Body of pancreas (tissue), 4 donors: ENCODE results near the gene PEPD. TPM values are rescaled to one million over a fixed set of nuclear protein-coding genes. Genes with fewer than 3 reads are reported as not detected.
A peak's percentile ranks its signal among the peaks of the same experiment; 100 is the strongest.

Experiments
- ATAC-seq: fragments of 150-250 bp; one replicate; pipeline ENCODE4 v1.9.1; 2016
- DNase-seq, 4 donors: peaks; one replicate each; pipeline ENCODE4 v3.0.0-alpha.2; 2019
- H3K27ac ChIP-seq, 4 donors: fragments of 200-600 bp; sonication (generic); 1 replicate in 3 of 4; 2 replicates in 1 of 4; pipeline versions ENCODE4 v1.5.1 to v1.6.1; 2016 to 2019; ENCODE audit warnings: mild to moderate bottlenecking in 1 of 4, mixed read lengths in 1 of 4, moderate library complexity in 1 of 4
- H3K27me3 ChIP-seq, 2 donors: fragments of 200-600 bp; sonication (generic); one replicate each; pipeline ENCODE4 v1.6.0; 2016; ENCODE audit warnings: mild to moderate bottlenecking in 1 of 2
- H3K36me3 ChIP-seq, 2 donors: fragments of 200-600 bp; sonication (generic); replicated peaks in 1 of 2; 2 replicates each; pipeline ENCODE4 v1.5.1; 2016; ENCODE audit warnings: low read depth in 2 of 2; ENCODE audit not compliant: insufficient read depth in 1 of 2
- H3K4me1 ChIP-seq: fragments of 200-600 bp; sonication (generic); one replicate; pipeline ENCODE4 v1.6.0; 2016
- H3K4me3 ChIP-seq, 2 donors: fragments of 200-600 bp; sonication (generic); 1 replicate in 1 of 2; 2 replicates in 1 of 2; pipeline ENCODE4 v1.5.1; 2016 to 2019
- H3K9me3 ChIP-seq, 3 donors: fragments of 200-600 bp; sonication (generic); 1 replicate in 2 of 3; 2 replicates in 1 of 3; pipeline ENCODE4 v1.5.1; 2016
- CTCF ChIP-seq, 7 experiments: fragments of 450-650 bp in 4 of 7; fragments of 200-600 bp in 3 of 7; sonication (generic) in 3 of 7; IDR thresholded peaks; one replicate each; pipeline ENCODE4 v1.5.1; 2016 to 2019; ENCODE audit warnings: antibody characterized with exemption in 7 of 7
- POLR2A ChIP-seq, 3 donors: fragments of 450-650 bp; IDR thresholded peaks; one replicate each; pipeline ENCODE4 v1.6.1; 2016; ENCODE audit warnings: antibody characterized with exemption in 3 of 3, mild to moderate bottlenecking in 2 of 3
- WGBS, 2 donors: methylation state at CpG; one replicate each; pipeline ENCODE4 v1.1.5; 2017; 5-methylcytosine and 5-hydroxymethylcytosine counted together
- intact Hi-C: fragments of 100-400 bp; cut with DNase I; formaldehyde crosslinking; loops from one replicate; pipeline ENCODE4 v1.15.1; 2023
- total RNA-seq, 2 donors: library from RNA; depleted of rRNA; stranded (reverse); fragments of >200 nt; gene quantifications; one replicate each; pipeline ENCODE4 v1.1.0, GENCODE V29; 2016

The PEPD gene
- 10 to 100 TPM; 33.2 to 54.7 TPM for total RNA-seq

GRCh38 chr19:33521480-33522370 is at the start of gene PEPD:
PEPD (minus strand) TSS chr19:33521791; CDS start chr19:33521760, 31 bp downstream.
- intact Hi-C loops: no loop called here
- Histone ChIP-seq H3K4me3 (peak within 1 kb of the TSS; percentile 59 to 97), H3K9me3 (no peaks in the 10 kb centered on the region), H3K27me3 (no peaks in the 10 kb centered on the region), H3K4me1 (peaks cover 19% of the 10 kb centered on the region), H3K36me3 (no peaks in the 10 kb centered on the region), H3K27ac (peak within 1 kb of the TSS in 2 of 4 donors; percentile 33 to 49)
- ATAC-seq (peak; percentile 99), DNase-seq (peak; percentile 87 to 91 (median 88))
- WGBS, 2 donors: 3 to 8% methylated on average over 35 to 69 of the region's 69 CpGs
- TF ChIP-seq POLR2A (IDR thresholded peaks at IDR 0.05) (peak; percentile 34 to 69 (median 63)), CTCF (IDR thresholded peaks at IDR 0.05) (no peak)

- H3K27me3 ChIP-seq: no peaks in the 10 kb centered on the region
- DNase-seq (no peak), ATAC-seq (no peak)
- intact Hi-C loops: no loop called here
- no peak overlapping the region for H3K27ac ChIP-seq
- peaks cover 0 to 5% (median 0%) of the 10 kb centered on the region in 3 donors for H3K9me3 ChIP-seq
- H3K4me1 ChIP-seq: no peaks in the 10 kb centered on the region
- no peak overlapping the region for H3K4me3 ChIP-seq
- WGBS, 2 donors: 33 to 36% methylated on average over 5 of the region's 5 CpGs
- no peaks in the 10 kb centered on the region for H3K36me3 ChIP-seq
- no peak for TF ChIP-seq CTCF (IDR thresholded peaks at IDR 0.05)
- no peak for TF ChIP-seq POLR2A (IDR thresholded peaks at IDR 0.05)
Observed at GRCh38 chr19:33569821-33570220, 48.2 kb upstream of the PEPD start.

- WGBS, 2 donors: 58 to 69% methylated on average over 2 of the region's 2 CpGs
- intact Hi-C loops: no loop called here
- Histone ChIP-seq H3K27me3 (no peaks in the 10 kb centered on the region), H3K36me3 (no peaks in the 10 kb centered on the region), H3K9me3 (no peaks in the 10 kb centered on the region), H3K4me3 (no peak overlapping the region), H3K27ac (no peak overlapping the region), H3K4me1 (no peaks in the 10 kb centered on the region)
- DNase-seq (no peak), ATAC-seq (no peak)
- TF ChIP-seq CTCF (IDR thresholded peaks at IDR 0.05): no peak
- TF ChIP-seq POLR2A (IDR thresholded peaks at IDR 0.05): no peak
Observed at GRCh38 chr19:33568706-33569105, 47.1 kb upstream of the PEPD start.

GRCh38 chr19:33564836-33565338 is 43.3 kb upstream of the PEPD start:
- TF ChIP-seq POLR2A (IDR thresholded peaks at IDR 0.05) (no peak), CTCF (IDR thresholded peaks at IDR 0.05) (no peak)
- intact Hi-C loops: no loop called here
- H3K9me3 ChIP-seq: no peaks in the 10 kb centered on the region
- H3K27me3 ChIP-seq: no peaks in the 10 kb centered on the region
- ATAC-seq: no peak
- no peaks in the 10 kb centered on the region for H3K4me1 ChIP-seq
- H3K36me3 ChIP-seq: no peaks in the 10 kb centered on the region
- no peak for DNase-seq
- no peak overlapping the region for H3K27ac ChIP-seq
- WGBS, 2 donors: 40 to 44% methylated on average over 4 to 6 of the region's 6 CpGs
- no peak overlapping the region for H3K4me3 ChIP-seq
